Activated CD4-positive, alpha-beta memory T cell treated with anti-CD3 and anti-CD28 coated beads, Interleukin-2, amount 10 ng/mL, durations not matched to agents 7 days and 5 days (primary cell): ENCODE data around the gene HOXA3. TPM values are rescaled to one million over a fixed set of nuclear protein-coding genes. Genes with fewer than 3 reads are reported as not detected.

ENCODE experiments used
- CTCF ChIA-PET: fragments of 350-600 bp; sonication (Branson Sonifier 250); formaldehyde crosslinking; loops from one replicate; lab custom pipeline; 2021; ENCODE audit warnings: antibody characterized with exemption, inconsistent platforms; lab: Charles Lee
- POLR2A ChIA-PET: fragments of 350-600 bp; sonication (Branson Sonifier 250); formaldehyde crosslinking; loops from one replicate; lab custom pipeline; 2021; ENCODE audit warnings: antibody characterized with exemption; lab: Charles Lee
- DNase-seq: peaks from one replicate; pipeline ENCODE4 v3.0.0-alpha.2; 2020
- H3K27ac Mint-ChIP-seq: one replicate; pipeline ENCODE4 v1.8.0; 2021; ENCODE audit warnings: mild to moderate bottlenecking, mixed read lengths
- H3K27me3 Mint-ChIP-seq: one replicate; pipeline ENCODE4 v1.8.0; 2021; ENCODE audit warnings: mixed read lengths
- H3K36me3 Mint-ChIP-seq: one replicate; pipeline ENCODE4 v1.8.0; 2021; ENCODE audit warnings: low read depth, mixed read lengths
- H3K4me1 Mint-ChIP-seq: one replicate; pipeline ENCODE4 v1.8.0; 2021; ENCODE audit warnings: mixed read lengths
- H3K4me3 Mint-ChIP-seq: one replicate; pipeline ENCODE4 v1.8.0; 2021; ENCODE audit warnings: mild to moderate bottlenecking, mixed read lengths
- H3K9me3 Mint-ChIP-seq: one replicate; pipeline ENCODE4 v1.8.0; 2021; ENCODE audit warnings: mixed read lengths
- total RNA-seq, 2 experiments: library from RNA; stranded (reverse); gene quantifications; one replicate each; pipeline ENCODE4 v1.2.3, GENCODE V29; 2021

Gene HOXA3
- total RNA-seq, result not detected

GRCh38 chr7:27151931-27152815 is at the start of gene HOXA3:
Gene HOXA3, minus strand, starts transcription at chr7:27152583. Its CDS starts 41,943 bp downstream, at chr7:27110640.
- Mint-ChIP-seq H3K36me3 (peaks cover 8% of the 10 kb centered on the region), H3K27ac (peak within 1 kb of the TSS; percentile 42), H3K4me3 (peak within 1 kb of the TSS; percentile 38), H3K4me1 (peaks cover 23% of the 10 kb centered on the region), H3K9me3 (no peaks in the 10 kb centered on the region), H3K27me3 (peaks cover 87% of the 10 kb centered on the region)
- CTCF ChIA-PET, result interaction anchor here (1.1 kb wide), 1 partner anchor 9 kb away, joined by 5 read pairs; no protein-coding TSS in a partner anchor
- DNase-seq, result no peak
- POLR2A ChIA-PET, result interaction anchor here (0.8 to 1.4 kb wide), 2 partner anchors 14 to 62 kb away, joined by 3 read pairs; no protein-coding TSS in a partner anchor

- no peak for DNase-seq
- H3K27me3 Mint-ChIP-seq, result peaks cover 88% of the 10 kb centered on the region
- ChIA-PET CTCF (no interaction called here), POLR2A (no interaction called here)
- H3K4me1 Mint-ChIP-seq, result peaks cover 35% of the 10 kb centered on the region
- H3K9me3 Mint-ChIP-seq, result no peaks in the 10 kb centered on the region
- no peak overlapping the region for H3K27ac Mint-ChIP-seq
- peak overlapping the region; percentile 17 for H3K4me3 Mint-ChIP-seq
- H3K36me3 Mint-ChIP-seq, result no peaks in the 10 kb centered on the region
Measured at GRCh38 chr7:27201580-27202017, 49.2 kb upstream of the HOXA3 start.

- POLR2A ChIA-PET, result no interaction called here
- peak overlapping the region; percentile 21 for H3K27ac Mint-ChIP-seq
Measured at GRCh38 chr7:27200761-27201579, 48.6 kb upstream of the HOXA3 start.

GRCh38 chr7:27199849-27200760 is 47.7 kb upstream of the HOXA3 start, which contains the start of gene HOXA13:
Gene HOXA13, minus strand, starts transcription at chr7:27200091. Its CDS starts 14 bp downstream, at chr7:27200077.
- H3K36me3 Mint-ChIP-seq, result no peaks in the 10 kb centered on the region
- peaks cover 32% of the 10 kb centered on the region for H3K4me1 Mint-ChIP-seq
- no peak for DNase-seq
- H3K27me3 Mint-ChIP-seq, result peaks cover 84% of the 10 kb centered on the region
- CTCF ChIA-PET, result interaction anchor here (0.8 kb wide), 1 partner anchor 11 kb away, joined by 4 read pairs; no protein-coding TSS in a partner anchor
- H3K9me3 Mint-ChIP-seq, result no peaks in the 10 kb centered on the region
- H3K4me3 Mint-ChIP-seq, result peak within 1 kb of the TSS; percentile 50
- H3K27ac Mint-ChIP-seq, result peak within 1 kb of the TSS; percentile 21
- POLR2A ChIA-PET, result interaction anchor here (1.3 kb wide), 1 partner anchor 19 kb away, joined by 3 read pairs; no protein-coding TSS in a partner anchor

More at GRCh38 chr7:27200761-27201579, 48.6 kb upstream of the HOXA3 start:
- CTCF ChIA-PET, result no interaction called here
- peaks cover 36% of the 10 kb centered on the region for H3K4me1 Mint-ChIP-seq
- H3K9me3 Mint-ChIP-seq, result no peaks in the 10 kb centered on the region
- H3K36me3 Mint-ChIP-seq, result no peaks in the 10 kb centered on the region
- H3K4me3 Mint-ChIP-seq, result peak overlapping the region; percentile 17
- peaks cover 86% of the 10 kb centered on the region for H3K27me3 Mint-ChIP-seq
- DNase-seq, result peak; percentile 12

- Mint-ChIP-seq H3K27me3 (peaks cover 83% of the 10 kb centered on the region), H3K4me1 (peaks cover 32% of the 10 kb centered on the region), H3K36me3 (no peaks in the 10 kb centered on the region), H3K27ac (no peak overlapping the region), H3K4me3 (peak overlapping the region; percentile 17), H3K9me3 (no peaks in the 10 kb centered on the region)
- ChIA-PET POLR2A (interaction anchor here (1.3 kb wide), 1 partner anchor 20 kb away, joined by 3 read pairs; no protein-coding TSS in a partner anchor), CTCF (interaction anchor here (0.8 to 1.2 kb wide), 3 partner anchors 12 to 38 kb away, joined by 4 read pairs; partner anchors contain the start of gene HOXA11)
- DNase-seq, result no peak
Measured at GRCh38 chr7:27198871-27199801, 46.8 kb upstream of the HOXA3 start.

- Mint-ChIP-seq H3K9me3 (no peaks in the 10 kb centered on the region), H3K27ac (no peak overlapping the region), H3K36me3 (no peaks in the 10 kb centered on the region), H3K4me1 (peaks cover 34% of the 10 kb centered on the region), H3K27me3 (peaks cover 83% of the 10 kb centered on the region), H3K4me3 (peak overlapping the region; percentile 1)
- no peak for DNase-seq
- ChIA-PET POLR2A (interaction anchor here (1.3 kb wide), 1 partner anchor 21 kb away, joined by 3 read pairs; no protein-coding TSS in a partner anchor), CTCF (interaction anchor here (0.9 to 1.2 kb wide), 2 partner anchors 14 to 37 kb away, joined by 4 read pairs; partner anchors contain the start of gene HOXA11)
Measured at GRCh38 chr7:27198138-27198841, 45.9 kb upstream of the HOXA3 start.

- ChIA-PET POLR2A (no interaction called here), CTCF (no interaction called here)
- Mint-ChIP-seq H3K9me3 (no peaks in the 10 kb centered on the region), H3K27me3 (peaks cover 83% of the 10 kb centered on the region), H3K4me1 (peaks cover 34% of the 10 kb centered on the region), H3K36me3 (no peaks in the 10 kb centered on the region), H3K4me3 (no peak overlapping the region), H3K27ac (no peak overlapping the region)
- DNase-seq, result no peak
Measured at GRCh38 chr7:27197137-27198042, 45.0 kb upstream of the HOXA3 start.

- ChIA-PET POLR2A (no interaction called here), CTCF (interaction anchor here (0.5 to 2.8 kb wide), 48 partner anchors 8 to 901 kb away, joined by 3 to 26 read pairs (median 4); partner anchors contain the start of genes EVX1 and HOXA11)
- Mint-ChIP-seq H3K27ac (no peak overlapping the region), H3K27me3 (peaks cover 82% of the 10 kb centered on the region), H3K4me3 (no peak overlapping the region), H3K4me1 (peaks cover 28% of the 10 kb centered on the region), H3K36me3 (no peaks in the 10 kb centered on the region), H3K9me3 (no peaks in the 10 kb centered on the region)
- DNase-seq, result peak; percentile 81
Measured at GRCh38 chr7:27196287-27196767, 43.9 kb upstream of the HOXA3 start.

GRCh38 chr7:27194686-27195379 is 42.5 kb upstream of the HOXA3 start:
- ChIA-PET POLR2A (interaction anchor here (0.8 kb wide), 1 partner anchor 32 kb away, joined by 3 read pairs; no protein-coding TSS in a partner anchor), CTCF (interaction anchor here (1.5 to 2.8 kb wide), 10 partner anchors 9 to 902 kb away, joined by 5 to 26 read pairs (median 10); partner anchors contain the start of gene HOXA11)
- Mint-ChIP-seq H3K27me3 (peaks cover 85% of the 10 kb centered on the region), H3K4me3 (no peak overlapping the region), H3K36me3 (no peaks in the 10 kb centered on the region), H3K9me3 (no peaks in the 10 kb centered on the region), H3K4me1 (peaks cover 17% of the 10 kb centered on the region), H3K27ac (no peak overlapping the region)
- no peak for DNase-seq
